ENCODE results near the gene CARD8.

- TF ChIP-seq POLR2AphosphoS5 (IDR thresholded peaks at IDR 0.05; ENCODE audit: low read depth, low read length) (no peak), POLR2A (IDR thresholded peaks at IDR 0.05; ENCODE audit: low read depth, low read length) (no peak), TAF1 (IDR thresholded peaks at IDR 0.05; ENCODE audit: borderline replicate concordance, low read depth, low read length) (no peak)
Observed at GRCh38 chr19:48253999-48254398, 1.7 kb downstream of the CARD8 start.
